ENCODE data around the gene ADGRE3.

DNA sequence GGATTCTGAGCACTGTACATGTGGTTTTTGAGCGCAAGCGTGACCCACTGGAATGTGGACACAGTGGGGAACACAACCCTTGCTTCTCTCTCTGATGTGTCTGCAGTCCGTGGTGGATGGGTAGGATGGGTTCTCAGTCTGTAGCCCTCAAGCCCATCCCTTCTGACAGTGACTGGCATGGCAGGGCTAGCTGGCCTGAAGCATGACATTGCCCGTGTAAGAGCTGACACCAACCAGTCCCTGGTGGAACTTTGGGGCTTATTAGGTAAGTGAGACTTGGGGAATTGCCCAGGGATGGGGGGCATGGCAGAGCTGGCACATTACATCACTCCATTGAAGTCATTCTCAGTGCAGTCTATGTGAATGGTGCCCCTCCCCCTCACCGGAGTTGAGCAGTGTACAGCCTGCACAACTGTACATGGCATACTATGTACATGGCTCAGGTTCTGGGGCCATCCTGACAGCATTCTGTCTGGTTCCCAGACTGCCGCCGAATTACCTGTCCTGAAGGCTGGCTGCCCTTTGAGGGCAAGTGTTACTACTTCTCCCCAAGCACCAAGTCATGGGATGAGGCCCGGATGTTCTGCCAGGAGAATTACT is 75.0 kb downstream of the ADGRE3 start:
- TF ChIP-seq POLR2A (IDR thresholded peaks at IDR 0.05; ENCODE audit: control extremely low read depth in 1 of 2, low read depth in 2 of 2, low read length in 2 of 2) (no peak), POLR2AphosphoS5 (IDR thresholded peaks at IDR 0.05; ENCODE audit: low read depth, low read length) (no peak), RAD21 (IDR thresholded peaks at IDR 0.05 in 1 of 2, conservative IDR thresholded peaks at IDR 0.05 in 1 of 2; ENCODE audit: low read depth in 2 of 2, low read length in 2 of 2) (no peak)
